ENCODE measurements around the gene FAM217B.

FAM217B gene

GRCh38 chr20:59983076-59983475 is 42.9 kb downstream of the FAM217B start:
- DNase-seq: no peak

GRCh38 chr20:59984541-59984940 is 44.4 kb downstream of the FAM217B start:
- DNase-seq: no peak

GRCh38 chr20:59985164-59985563 is 45.0 kb downstream of the FAM217B start:
- no peak for DNase-seq

- no peak for DNase-seq
These were observed 45.7 kb downstream of the FAM217B start for GRCh38 chr20:59985864-59986263.

GRCh38 chr20:59987135-59987534 is 46.9 kb downstream of the FAM217B start:
- DNase-seq: no peak

GRCh38 chr20:59988141-59988540 is 48.0 kb downstream of the FAM217B start:
- DNase-seq: no peak

GRCh38 chr20:59992526-59993084 is 52.4 kb downstream of the FAM217B start:
- no peak for DNase-seq

GRCh38 chr20:59993736-59994430 is 53.7 kb downstream of the FAM217B start:
- no peak for DNase-seq

GRCh38 chr20:59994697-59995122 is 54.5 kb downstream of the FAM217B start:
- no peak for DNase-seq

GRCh38 chr20:59996108-59996507 is 55.9 kb downstream of the FAM217B start:
- no peak for DNase-seq

GRCh38 chr20:59997896-59998295 is 57.7 kb downstream of the FAM217B start:
- DNase-seq: no peak

Measured in CD4-positive, alpha-beta T cell treated with Interleukin-21 for 1 hour (primary cell).